ENCODE measurements around the gene ADGRL3.

Gene ADGRL3

GRCh38 chr4:61426229-61426628 is 226.1 kb downstream of the ADGRL3 start:
- DNase-seq (ENCODE audit: low spot score) = no peak

GRCh38 chr4:61427099-61427817 is 227.1 kb downstream of the ADGRL3 start:
- DNase-seq (ENCODE audit: low spot score) = no peak

GRCh38 chr4:61427818-61428495 is 227.8 kb downstream of the ADGRL3 start:
- no peak for DNase-seq (ENCODE audit: low spot score)

DNA sequence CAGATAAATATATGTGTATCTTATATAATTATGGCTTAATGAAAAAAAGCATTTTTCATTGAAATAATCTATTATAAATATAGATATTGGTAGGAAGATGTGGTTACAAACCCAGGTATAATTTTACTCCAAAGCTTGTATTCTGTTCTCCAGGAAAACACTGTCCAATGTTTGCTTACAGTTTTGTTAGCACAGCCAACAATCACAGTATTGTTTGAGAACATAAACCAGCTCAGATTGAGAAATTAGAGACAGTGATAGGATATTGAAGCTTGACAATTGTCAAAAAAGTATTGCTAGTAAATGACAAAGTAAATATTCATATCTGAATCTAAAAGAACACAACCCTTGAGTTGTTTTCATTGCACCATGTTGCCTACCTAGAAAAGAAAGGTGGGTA is 228.8 kb downstream of the ADGRL3 start:
- no peak for DNase-seq (ENCODE audit: low spot score)

GRCh38 chr4:61431131-61431530 is 231.0 kb downstream of the ADGRL3 start:
- no peak for DNase-seq (ENCODE audit: low spot score)

DNA sequence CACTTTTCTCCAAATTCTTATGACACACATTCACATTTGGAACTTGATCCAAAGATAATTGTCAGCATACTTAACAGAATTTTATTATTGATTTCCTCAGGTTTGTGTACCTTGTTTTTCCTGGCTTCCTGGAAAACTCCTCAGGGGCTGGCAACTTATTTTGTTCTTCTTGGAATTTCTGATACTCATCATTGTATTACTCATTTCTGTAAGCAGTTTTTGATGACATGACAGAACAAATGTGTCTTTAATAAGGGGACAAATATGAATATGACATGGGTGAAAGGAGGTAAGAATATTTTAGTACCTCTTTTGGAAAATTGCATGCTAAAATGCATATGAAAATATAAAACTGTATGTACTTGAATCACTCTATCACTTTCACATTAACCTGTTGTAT is 237.8 kb downstream of the ADGRL3 start:
- DNase-seq (ENCODE audit: low spot score) = no peak

- no peak for DNase-seq (ENCODE audit: low spot score)
These were observed 240.2 kb downstream of the ADGRL3 start for GRCh38 chr4:61440321-61440720.

DNA sequence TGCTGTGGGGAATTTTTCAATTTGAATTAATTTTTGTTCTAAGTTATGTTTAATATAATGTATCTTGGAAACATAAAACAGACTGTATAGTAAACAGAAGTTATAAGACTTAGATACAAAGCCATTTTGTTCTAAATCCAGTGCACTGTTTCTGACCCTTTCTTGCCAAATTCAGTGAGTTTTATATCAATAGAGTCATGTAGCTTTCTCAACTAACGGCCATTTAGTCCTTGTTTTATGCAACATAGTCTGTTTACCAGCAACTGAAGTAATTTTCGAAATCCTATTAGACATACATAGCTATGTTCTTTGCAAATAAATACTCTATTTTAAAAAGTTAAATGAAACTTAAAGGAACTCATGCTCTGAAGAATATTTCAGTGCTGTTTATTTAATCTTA is 242.8 kb downstream of the ADGRL3 start:
- no peak for DNase-seq (ENCODE audit: low spot score)

DNA sequence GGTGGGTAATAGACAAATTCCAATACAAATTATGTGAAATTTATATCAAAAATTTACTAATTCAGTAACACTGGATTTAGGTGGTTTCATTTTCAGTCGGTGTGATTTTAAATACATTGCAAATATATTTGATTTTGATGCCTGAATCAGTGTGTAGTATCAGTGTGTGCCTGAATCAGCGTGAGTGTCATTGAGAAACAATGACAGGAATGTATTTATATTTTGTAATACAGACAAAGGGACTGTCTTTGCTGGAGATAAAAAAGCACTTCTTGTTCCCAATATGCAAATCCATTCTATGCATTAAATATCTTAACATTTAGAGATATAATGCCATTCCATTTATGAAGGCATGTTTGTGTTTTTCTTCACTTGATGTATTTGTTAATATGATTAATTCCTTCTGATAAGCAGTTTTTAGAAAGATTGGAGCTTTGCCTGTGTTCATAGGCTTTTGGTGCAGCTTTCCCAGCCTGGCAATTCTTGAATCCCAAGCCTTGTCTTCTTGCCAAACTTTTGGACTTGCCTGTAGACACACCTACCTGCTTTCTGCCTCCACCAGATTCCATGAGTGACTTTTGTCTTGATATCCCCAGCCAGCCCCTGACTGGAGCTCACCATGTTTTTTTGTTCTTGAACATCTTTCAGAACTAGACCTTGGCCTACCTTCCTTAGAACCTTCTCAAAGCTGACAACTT is 243.8 kb downstream of the ADGRL3 start:
- no peak for DNase-seq (ENCODE audit: low spot score)

GRCh38 chr4:61445374-61446063 is 245.4 kb downstream of the ADGRL3 start:
- DNase-seq (ENCODE audit: low spot score) = no peak

DNA sequence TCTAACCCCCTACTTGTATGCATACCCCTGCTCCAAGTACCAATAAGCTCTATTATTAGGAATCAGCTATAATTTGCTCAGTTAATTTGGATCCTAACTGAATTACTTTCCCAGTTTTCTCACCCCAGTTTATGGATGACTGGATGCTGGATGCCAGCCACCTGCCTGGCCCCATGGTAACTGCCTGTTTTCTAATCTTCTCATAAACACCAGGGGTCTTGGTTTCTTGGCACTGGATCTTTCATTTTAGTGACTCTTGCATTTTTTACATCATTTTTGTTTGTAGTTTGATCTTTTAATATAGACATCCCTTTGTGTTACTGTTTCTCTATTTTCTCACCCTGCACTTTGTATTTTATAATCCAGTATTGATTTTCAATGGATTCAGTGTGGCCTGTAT is 246.8 kb downstream of the ADGRL3 start:
- DNase-seq (ENCODE audit: low spot score) = no peak

GRCh38 chr4:61447918-61448317 is 247.8 kb downstream of the ADGRL3 start:
- DNase-seq (ENCODE audit: low spot score) = no peak

GRCh38 chr4:61451935-61452334 is 251.8 kb downstream of the ADGRL3 start:
- DNase-seq (ENCODE audit: low spot score) = no peak

DNA sequence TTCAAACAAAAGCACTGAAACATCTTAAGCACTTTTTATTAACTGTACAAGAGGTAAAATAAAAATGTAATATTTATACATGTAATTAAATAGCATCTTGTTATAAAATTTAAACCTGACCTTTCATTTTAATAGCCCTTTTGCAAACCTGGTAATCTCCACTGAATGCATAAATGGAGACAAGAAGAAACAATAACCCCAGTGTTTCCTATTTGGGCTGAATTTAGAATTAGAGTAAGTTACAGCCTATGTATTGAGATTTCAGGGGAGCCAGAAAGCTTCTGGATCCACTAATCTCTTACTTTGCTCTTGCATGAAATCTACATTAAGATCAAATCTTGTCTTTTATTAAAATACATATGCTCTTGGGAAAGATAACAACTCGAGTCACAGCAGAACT is 261.8 kb downstream of the ADGRL3 start:
- no peak for DNase-seq (ENCODE audit: low spot score)

DNA sequence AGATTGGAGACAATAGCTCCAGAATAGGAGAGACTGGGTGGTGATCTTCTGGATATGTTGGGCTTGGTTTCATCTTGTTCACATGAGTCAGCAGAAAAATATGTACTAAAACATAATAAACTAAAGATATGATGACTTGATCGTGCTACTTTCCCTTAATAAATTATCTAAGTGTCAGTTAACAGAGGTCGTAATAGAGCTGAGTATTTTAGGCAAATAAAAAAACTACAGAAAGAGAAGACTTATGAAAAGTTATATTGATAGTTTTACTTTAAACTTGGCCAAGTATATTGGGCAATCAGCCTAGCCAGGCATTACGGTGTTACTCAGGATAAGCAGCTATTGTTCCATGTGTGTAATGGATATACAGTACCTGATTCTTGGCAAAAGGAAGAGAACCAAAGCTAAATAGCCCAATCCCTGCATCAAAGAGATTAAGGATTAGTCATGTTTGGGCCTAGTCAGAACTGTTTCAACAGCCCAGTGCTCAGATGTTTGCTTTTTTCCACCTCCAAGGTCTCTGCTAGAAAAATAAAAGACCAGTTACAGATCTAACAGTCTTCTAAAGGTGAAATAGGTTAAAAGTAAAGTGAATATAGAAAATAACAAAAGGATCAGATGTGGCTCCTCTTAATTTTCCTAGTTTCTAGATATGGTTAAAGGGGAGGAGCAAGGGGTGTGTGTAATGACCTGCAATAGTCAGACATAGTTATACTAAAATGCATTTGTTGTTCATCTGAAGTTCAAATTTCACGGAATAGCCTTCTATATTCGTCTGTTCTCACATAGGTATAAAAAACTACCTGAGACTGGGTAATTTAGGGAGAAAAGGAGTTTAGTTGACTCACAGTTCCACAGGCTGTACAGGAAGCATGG is 262.6 kb downstream of the ADGRL3 start:
- no peak for DNase-seq (ENCODE audit: low spot score)

DNA sequence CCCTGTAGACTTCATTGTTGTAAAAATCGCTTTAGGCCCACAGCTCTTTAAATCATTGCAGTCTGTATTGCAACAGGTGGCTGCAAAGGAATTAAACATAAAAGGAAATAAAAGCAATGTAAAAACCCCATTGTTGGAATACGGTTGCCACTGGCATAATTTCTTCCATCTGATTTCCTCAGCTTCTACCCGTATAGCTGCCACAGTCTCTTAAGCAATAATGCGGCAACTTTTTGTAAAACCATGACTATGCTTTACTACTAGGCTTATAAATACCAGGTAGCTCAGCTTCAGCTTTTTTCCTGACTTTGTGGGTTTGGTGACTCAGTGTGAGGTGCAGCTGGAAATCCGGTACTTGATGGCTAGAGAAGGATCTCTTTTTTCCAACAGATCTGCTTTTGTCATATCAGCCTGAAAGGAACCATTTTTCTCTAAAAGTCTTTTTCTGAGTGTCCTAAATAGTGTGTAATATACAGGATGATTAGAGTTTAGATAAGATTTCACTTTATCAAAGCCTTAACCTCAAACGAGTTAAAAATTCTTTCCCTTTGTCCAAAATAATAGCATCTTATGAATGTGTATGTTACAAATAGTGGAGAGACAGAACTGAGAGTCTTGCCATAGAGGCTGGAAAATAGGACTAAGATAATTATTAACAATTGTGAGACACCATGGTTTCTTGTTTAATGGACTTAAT is 268.0 kb downstream of the ADGRL3 start:
- DNase-seq (ENCODE audit: low spot score) = no peak

- no peak for DNase-seq (ENCODE audit: low spot score)
These were observed 273.2 kb downstream of the ADGRL3 start for GRCh38 chr4:61473306-61473705.

DNA sequence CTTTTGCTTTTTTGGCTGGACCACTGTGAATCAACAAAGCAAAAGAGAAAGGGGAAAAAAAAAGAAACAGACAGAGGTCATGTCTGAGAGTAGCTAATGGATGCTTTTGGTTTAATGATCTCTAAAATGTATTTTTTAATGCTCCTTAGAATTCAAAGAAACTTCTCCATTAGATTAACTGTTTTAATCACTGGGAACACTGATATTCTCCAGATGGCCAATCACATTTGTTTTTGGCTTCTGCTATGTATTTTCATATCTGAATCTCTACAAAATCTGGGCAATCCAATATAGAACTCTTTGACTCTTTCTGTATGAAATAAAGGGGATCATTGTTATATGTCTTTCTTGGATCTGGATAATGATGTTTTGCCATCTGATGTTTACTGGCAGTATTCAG is 278.2 kb downstream of the ADGRL3 start:
- DNase-seq (ENCODE audit: low spot score) = no peak

- DNase-seq (ENCODE audit: low spot score) = no peak
These were observed 284.9 kb downstream of the ADGRL3 start for GRCh38 chr4:61485056-61485455.

GRCh38 chr4:61489927-61490326 is 289.8 kb downstream of the ADGRL3 start:
- DNase-seq (ENCODE audit: low spot score) = no peak

DNA sequence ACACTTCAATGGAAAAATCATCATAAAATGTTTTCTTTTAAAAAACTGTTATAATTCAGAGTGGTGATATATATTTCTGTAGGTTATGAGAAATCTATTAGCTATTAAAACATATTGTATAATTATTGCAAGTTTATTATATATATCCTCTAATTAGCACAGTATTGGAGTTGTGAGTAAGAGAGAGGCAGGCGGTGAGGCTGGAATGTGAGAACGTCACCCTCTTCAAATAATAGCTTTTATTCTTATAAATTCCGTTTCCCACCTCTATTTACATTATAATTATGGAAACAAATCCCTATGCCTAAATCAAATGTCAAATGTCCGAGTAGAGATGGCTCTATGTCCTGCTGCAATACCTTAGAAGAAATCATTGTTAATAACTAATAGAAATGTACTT is 292.9 kb downstream of the ADGRL3 start:
- DNase-seq (ENCODE audit: low spot score) = no peak
